OCI-LY7 (cell line): ENCODE results near the gene UGT3A2.

Experiments used
- EZH2phosphoT487 ChIP-seq: fragments of 200-600 bp; sonication (generic); IDR thresholded peaks from 2 replicates; pipeline ENCODE4 v1.6.1; 2018; ENCODE audit warnings: low read depth, borderline replicate concordance, mild to moderate bottlenecking, mixed run types, antibody characterized with exemption, low read length, moderate library complexity, mixed read lengths
- TF ChIP-seq, protein P1 (sequence below): fragments of 200-600 bp; sonication (generic); conservative IDR thresholded peaks from 2 replicates; pipeline ENCODE4 v1.5.1; 2014; ENCODE audit warnings: mild to moderate bottlenecking, antibody characterized with exemption, low read length, moderate library complexity, mixed read lengths

DNA sequence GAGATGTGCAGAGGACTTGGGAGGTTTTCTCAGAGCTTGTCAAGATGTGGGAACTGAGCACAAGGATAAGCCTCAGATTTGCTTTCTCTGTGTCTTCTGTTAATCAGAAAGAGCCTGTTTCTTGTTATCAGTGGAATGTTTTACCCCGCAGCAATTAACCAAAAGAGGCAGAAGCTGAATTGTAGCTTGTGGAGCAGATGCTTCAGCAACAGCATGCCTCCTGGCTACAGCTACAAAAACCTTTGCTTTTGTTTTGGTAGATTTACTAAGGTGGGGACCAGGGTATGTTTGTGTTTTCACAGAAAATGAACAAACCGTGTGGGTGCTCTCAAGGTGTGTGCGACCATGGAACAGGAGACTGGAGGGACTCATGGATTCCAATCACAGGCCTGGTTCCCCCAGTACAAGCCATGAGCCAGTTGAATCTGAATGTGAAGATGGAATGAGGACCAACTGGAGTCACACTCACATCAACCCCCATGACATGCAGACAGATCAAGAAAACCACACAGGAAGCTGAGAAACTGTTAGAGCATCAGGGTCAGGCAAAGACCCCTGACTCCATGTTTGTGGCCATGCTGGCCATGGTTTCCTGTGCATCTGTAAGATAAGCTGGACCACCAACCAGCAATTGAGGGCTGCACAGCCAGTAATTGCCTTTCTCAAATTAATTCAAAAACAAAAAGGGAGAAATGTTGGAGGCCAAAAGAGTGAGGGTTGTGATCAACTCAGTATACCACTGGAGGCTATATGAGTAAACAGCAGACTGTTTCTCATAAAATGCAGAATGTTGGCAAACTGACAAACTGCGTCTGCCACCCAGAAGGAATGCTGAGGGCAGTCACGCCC is 6.9 kb downstream of the UGT3A2 start:
- TF ChIP-seq, protein P1, sequence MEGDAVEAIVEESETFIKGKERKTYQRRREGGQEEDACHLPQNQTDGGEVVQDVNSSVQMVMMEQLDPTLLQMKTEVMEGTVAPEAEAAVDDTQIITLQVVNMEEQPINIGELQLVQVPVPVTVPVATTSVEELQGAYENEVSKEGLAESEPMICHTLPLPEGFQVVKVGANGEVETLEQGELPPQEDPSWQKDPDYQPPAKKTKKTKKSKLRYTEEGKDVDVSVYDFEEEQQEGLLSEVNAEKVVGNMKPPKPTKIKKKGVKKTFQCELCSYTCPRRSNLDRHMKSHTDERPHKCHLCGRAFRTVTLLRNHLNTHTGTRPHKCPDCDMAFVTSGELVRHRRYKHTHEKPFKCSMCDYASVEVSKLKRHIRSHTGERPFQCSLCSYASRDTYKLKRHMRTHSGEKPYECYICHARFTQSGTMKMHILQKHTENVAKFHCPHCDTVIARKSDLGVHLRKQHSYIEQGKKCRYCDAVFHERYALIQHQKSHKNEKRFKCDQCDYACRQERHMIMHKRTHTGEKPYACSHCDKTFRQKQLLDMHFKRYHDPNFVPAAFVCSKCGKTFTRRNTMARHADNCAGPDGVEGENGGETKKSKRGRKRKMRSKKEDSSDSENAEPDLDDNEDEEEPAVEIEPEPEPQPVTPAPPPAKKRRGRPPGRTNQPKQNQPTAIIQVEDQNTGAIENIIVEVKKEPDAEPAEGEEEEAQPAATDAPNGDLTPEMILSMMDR = no peak
- TF ChIP-seq EZH2phosphoT487 = no peak
